GM18870 (cell line): ENCODE data around the gene IRF4.
"Not testable (repeated sequence)": the region's sequence is repeated elsewhere in the genome, so short reads cannot be mapped to it uniquely, and the experiment has no call there.

Experiments
- ATAC-seq: cut with Tn5 transposase; IDR thresholded peaks from one replicate; pipeline ENCODE4 v1.9.1; 2021; ENCODE audit warnings: moderate library complexity; ENCODE audit not compliant: unreplicated experiment

The IRF4 gene

GRCh38 chr6:366389-367297, 24.9 kb upstream of the IRF4 start:
- ATAC-seq = no peak

- ATAC-seq = no peak
Observed at GRCh38 chr6:367298-367794, 24.2 kb upstream of the IRF4 start.

- no peak for ATAC-seq
Observed at GRCh38 chr6:367891-368630, 23.5 kb upstream of the IRF4 start.

DNA sequence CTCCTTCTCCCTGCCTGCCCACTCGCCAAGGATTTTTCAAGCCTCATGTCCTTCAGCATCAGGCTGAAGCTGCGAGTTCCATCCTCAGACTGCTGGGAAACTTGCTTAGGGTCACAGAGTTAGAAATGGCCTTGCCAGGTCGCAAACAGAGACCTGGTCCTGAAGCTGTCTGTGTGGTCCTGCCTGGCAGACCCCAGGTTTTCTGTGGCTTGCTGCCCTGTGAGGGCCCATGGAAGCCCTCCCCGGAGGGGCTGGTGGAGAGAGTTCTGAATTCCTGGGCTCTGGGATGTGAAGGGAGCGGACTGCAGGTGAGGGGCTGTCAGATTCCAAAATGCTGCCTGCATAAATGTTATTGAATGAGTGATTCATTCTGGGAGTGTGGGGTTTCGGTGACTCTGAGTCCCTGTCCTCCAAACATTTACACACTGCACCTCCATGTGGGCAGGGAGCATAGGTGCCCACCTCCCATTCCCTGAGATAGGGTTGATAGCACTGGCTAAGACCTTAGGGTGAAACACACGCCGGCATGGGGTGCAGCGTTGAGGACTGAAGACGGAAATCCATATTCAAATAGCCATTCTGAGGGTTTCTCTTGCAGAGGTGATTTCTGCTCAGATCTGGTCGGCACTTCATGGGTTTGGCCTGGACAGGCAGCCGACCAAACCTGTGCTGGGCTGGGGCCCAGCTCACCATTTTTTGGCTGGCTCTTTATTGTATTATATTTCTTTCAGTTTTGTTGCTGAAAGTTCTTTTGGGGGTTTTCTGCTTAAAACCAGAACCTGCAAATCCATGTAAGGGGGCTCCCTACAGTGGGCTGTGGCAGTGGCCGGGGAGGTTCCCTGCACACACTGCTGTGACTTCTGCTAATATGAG, 21.8 kb upstream of the IRF4 start:
- ATAC-seq = no peak

GRCh38 chr6:370555-370954, 21.0 kb upstream of the IRF4 start:
- no peak for ATAC-seq

DNA sequence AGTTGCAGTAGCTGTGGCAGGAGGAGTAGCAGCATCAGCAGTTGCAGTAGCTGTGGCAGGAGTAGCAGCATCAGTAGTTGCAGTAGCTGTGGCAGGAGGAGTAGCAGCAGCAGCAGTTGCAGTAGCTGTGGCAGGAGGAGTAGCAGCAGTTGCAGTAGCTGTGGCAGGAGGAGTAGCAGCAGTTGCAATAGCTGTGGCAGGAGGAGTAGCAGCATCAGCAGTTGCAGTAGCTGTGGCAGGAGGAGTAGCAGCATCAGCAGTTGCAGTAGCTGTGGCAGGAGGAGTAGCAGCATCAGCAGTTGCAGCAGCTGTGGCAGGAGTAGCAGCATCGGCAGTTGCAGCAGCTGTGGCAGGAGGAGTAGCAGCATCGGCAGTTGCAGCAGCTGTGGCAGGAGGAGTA, 19.7 kb upstream of the IRF4 start:
- ATAC-seq = not testable (repeated sequence)

- no peak for ATAC-seq
Observed at GRCh38 chr6:372336-372911, 19.1 kb upstream of the IRF4 start.

- ATAC-seq = no peak
Observed at GRCh38 chr6:373031-373430, 18.5 kb upstream of the IRF4 start.

GRCh38 chr6:373773-374724, 17.5 kb upstream of the IRF4 start:
- ATAC-seq = no peak

DNA sequence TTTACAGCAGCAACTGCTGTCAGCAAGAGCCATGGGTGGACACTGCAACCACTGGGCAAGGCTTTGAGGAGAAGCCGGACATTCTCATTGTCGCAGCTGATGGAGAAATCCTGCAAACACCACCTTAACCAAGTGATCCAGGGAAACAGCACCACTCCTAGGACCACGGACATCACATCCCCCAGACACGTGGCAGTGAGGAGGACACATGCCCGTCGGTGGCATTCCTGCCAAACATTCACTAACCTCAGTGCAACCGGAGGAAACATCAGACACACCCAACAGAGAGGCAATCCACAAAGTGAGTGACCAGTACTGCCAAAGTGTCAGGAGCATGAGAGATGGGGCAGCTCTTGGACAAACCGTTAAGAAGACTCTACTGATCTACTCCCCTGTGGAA, 16.6 kb upstream of the IRF4 start:
- no peak for ATAC-seq

- no peak for ATAC-seq
Observed at GRCh38 chr6:376827-377640, 14.5 kb upstream of the IRF4 start.

DNA sequence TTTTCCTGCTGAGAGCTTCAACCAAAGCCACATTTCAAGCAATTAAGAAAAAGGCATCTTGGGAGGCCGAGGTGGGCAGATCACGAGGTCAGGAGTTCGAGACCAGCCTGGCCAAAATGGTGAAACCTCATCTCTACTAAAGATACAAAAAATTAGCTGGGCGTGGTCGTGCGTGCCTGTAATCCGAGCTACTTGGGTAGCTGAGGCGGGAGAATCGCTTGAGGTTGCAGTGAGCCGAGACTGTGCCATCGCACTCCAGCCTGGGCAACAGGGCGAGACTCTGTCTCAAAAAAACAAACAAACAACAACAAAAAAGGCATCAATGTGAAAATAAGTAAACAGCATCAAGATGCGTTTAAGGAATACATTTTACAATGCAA, 13.9 kb upstream of the IRF4 start:
- not testable (repeated sequence) for ATAC-seq

- ATAC-seq = no peak
Observed at GRCh38 chr6:378090-378957, 13.2 kb upstream of the IRF4 start.

DNA sequence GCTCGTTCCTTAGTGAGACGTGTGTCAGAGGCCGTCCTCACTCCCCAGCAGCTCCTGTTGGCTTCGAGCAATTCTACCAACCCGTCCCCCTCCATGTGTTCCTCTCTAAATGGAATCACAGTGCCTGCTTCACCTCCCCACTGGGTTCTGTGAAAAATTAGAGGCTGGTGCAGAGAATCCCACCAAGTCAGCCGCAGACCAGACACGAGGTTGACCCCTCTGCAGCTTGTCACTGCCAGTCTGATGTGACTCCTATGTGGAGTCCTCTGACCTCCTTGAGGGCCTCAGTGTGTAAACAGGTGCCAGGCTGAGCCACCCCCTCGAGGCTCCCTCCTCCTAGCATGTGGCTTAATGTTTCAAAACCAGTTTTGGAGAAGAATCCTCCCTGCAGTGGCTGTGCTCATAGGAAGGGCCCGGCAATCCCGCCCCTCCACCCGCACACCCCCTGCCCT, 12.6 kb upstream of the IRF4 start:
- ATAC-seq = no peak

GRCh38 chr6:379410-380181, 12.0 kb upstream of the IRF4 start:
- ATAC-seq = no peak

- no peak for ATAC-seq
Observed at GRCh38 chr6:380234-381218, 11.0 kb upstream of the IRF4 start.
